ENCODE measurements around the gene FAM83G.
"Not testable (repeated sequence)": the region's sequence is repeated elsewhere in the genome, so short reads cannot be mapped to it uniquely, and the experiment has no call there.

The FAM83G gene

DNA sequence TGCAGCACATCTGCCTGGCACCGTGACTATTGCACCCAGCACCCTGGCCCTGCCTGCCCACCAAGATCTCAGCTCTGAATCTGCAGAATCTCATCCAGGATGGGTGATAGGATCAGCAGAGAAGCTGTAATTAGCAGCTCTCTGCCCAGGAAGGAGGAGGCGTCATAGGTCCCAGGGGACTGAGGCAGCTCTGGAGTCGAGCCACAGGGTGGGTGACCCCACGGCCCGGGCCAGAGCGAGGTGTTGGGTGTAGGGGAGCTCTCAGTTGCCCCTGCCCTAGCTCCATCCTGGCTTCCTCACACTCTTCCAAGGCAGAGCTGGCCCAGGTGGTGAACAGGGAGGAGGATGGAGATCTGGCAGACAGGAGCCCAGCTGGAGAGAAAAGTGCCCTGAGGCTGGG is 18.2 kb upstream of the FAM83G start:
- no peak for DNase-seq (ENCODE audit: low read depth in 2 of 2)

DNA sequence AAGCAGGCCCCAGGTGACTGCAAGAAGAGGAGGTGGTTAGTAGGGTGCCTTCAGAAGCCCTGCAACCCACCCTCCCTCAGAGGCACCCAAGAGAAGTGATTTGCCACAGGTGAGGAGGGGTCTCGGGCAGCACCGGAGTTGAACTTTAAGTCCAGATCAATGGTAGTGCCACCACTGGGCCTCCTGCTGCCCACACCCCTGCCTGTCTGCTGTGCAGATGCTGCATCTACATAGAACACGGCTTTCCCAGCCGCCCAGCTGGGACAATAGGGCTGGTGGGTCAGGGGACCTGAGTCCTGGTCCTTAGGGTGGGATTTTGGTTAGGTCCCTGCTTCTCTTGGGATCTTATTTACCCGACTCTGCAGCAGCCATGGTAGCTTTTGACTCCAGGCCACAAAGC is 17.6 kb upstream of the FAM83G start:
- DNase-seq (ENCODE audit: low read depth in 2 of 2), result no peak

DNA sequence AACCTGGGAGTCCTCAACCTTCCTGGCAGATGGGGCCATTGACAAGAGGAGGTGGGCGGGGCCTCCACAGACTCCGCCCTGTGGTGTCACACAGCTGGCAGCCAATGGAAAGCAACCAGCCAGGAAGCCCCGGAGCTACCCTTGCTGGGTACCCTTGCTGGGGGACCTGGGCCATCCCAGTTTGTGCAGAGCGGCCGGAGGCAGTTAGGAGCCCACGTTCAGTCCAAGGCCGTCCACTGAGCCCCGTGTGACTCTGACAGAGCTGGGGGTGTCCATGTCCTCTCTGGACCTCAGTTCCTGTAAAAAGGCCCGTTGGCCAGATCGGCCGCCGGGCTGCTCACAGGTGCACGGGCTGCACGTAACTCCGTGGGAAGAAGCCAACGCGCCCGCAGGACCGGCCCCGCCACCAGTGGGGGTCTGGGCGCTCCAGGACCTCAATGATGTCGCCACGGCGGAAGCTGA is 17.1 kb upstream of the FAM83G start:
- no peak for DNase-seq (ENCODE audit: low read depth in 2 of 2)

DNA sequence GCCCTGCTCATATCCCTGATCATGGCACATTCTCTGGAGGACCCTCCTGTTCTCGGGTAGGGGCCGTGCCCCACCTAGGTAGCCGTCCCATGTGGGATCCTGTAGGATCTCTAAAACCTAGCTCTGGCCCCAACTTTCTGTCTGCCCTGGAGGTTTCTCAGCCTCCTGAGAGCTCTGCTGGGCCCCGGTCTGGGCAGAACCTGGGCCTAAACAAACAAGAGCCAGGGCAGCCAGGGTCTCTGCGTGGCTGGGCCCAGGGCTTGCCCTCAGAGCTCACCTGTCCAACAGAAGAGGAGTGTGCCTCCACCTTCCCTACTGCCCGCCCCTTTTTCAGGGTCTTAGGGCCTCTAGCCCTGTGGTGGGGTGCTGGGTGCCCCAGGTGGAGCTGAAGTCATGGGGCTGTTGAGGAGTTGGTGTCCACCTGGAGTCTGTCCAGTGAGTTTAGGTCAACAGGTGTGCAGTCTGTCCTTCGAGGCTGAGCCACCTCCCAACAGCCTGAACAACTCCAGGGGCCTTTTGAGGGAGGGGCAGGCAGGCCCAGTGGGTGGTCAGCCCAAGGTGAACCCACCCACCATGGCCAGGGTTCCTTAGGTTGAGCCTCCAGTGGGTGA is 16.6 kb upstream of the FAM83G start:
- not testable (repeated sequence) for DNase-seq (ENCODE audit: low read depth in 2 of 2)

DNA sequence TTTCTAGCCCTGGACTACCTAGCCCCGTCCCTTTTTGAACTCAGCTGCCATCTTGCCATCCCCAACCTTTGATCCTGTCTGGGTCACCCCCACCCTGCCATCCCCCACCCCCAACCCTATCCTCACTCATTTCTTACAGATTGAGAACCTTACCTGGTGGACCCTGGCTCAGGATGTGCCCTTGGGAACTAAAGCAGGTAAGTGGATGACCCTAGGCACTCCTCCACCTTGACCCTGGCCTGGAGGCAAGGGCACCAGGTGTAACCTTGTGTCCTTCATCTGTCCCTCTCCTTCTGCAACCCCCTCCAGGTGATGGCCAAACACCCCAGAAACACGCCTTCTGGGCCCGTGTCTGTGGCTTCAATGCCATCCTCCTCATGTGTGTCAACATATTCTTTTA is 15.5 kb upstream of the FAM83G start:
- DNase-seq (ENCODE audit: low read depth in 2 of 2), result no peak

DNA sequence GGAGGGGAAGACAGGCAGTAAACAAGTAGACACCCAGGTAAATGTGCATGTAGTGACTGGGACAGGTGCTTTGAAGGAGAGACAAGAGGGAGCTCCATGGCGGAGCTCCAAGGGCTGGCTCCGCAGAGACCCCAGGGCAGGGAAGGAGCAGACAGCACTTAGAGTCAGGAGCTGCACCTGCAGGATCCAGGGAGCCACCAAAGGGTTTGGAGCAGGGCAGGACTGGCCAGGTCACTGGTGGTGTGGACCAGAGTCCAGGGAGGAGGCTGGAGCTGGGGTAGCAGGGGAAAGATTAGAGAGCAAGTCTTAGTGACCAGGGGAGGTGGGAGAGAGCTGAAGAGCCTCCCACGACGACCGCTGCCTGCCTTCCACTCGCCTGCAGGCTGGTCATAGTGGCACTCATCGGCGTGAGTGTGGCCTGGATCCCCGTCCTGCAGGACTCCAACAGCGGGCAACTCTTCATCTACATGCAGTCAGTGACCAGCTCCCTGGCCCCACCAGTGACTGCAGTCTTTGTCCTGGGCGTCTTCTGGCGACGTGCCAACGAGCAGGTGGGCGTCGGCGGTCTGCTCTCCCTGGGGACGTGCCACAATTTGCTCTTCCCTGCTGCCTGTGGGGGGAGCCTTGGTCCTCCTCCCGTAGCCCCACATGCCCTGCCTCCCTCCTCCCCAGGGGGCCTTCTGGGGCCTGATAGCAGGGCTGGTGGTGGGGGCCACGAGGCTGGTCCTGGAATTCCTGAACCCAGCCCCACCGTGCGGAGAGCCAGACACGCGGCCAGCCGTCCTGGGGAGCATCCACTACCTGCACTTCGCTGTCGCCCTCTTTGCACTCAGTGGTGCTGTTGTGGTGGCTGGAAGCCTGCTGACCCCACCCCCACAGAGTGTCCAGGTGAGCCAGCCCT is 14.7 kb upstream of the FAM83G start:
- DNase-seq (ENCODE audit: low read depth in 2 of 2), result no peak

DNA sequence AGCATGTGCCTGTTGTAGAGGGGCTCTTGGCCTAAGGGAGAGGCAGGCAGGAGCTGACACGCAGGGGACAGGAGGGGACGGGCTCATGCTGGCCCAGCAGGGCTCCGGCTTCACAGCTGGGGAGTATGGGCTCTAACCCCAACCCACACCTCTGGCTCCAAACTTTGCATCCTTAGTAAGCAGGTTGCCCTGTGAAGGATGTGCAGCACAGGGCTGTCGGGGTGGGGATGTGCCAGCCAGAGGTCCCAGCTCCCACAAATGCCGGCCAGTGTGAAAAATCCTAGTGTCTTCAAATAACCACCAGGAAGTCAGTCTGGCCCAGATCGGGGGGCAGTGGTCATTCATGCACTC is 14.0 kb upstream of the FAM83G start:
- no peak for DNase-seq (ENCODE audit: low read depth in 2 of 2)

DNA sequence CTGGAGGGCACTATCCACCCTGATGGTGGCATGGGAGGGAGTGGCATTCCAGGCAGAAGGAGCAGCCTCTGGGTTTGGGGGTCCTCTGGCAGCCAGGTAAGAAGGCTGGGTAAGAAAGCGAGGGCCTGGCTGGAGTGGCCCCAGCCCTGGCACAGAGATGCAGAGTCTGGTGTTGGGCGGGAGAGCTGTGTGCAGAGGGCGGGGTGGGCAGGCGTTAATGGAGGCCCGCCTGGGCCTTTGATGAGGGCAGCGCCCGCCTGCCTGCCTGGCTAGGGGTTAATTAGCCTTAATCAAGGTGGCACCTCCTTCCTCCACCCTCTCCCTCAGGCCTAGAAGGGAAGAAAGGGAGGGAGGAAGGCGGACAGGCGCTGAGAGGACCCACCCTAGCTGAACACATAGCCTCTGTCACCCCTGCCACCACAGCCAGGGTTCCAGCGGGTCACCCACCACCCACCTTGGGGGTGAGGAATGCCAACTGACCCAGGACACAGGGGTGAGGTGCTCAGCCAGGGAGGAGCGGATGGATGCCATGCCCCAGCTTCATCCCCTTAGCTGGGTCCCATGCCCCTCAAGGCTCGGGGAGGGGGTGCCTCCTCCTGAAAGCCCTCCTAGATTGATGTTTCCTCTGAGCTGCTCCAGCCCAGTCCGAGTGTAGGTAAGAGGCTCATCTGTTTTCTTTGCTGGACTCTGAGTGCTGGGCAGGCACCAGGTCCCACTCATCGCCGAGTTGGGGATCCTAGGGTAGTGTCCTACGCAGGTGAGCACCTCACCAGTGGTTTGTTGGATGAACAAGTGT is 13.4 kb upstream of the FAM83G start:
- no peak for DNase-seq (ENCODE audit: low read depth in 2 of 2)

DNA sequence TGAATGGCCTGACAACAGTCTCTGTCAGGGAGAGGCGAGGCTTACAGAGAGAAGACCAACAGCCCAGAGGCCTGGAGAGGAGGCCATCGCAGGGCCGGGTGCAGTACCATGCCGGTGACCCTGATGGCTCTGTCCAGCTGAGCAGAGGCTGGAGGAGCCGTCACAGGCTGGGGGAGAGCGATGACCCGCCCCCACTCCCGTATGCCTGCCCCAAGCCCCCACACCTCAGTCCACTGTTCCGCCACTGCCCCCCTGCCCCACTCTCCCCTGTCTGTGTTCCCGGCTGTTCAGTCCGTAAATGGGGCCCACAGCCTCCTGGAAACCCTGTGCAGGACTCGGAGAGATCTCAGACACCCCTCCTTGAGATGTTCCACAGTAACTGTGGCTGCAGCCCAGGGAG is 12.8 kb upstream of the FAM83G start:
- no peak for DNase-seq (ENCODE audit: low read depth in 2 of 2)

DNA sequence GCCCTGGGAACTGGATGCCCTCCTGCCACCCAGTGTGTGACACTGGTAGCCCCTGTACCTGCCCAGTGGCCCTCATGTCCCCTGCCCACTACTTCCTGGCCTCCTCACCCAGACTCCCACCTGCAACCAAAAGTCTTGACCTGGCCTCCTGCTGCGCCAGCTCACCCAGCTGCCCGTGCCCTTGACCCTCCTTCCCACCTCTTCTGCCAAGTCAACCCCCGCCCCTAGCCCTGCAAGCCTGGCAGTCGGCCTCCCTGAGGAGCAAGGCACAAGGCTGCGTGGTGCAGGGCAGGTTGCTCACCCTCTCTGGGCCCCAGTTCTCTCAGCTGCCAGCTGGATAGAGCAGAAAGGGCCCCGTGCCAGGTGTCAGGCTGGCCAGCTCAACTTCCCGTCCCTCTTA is 12.3 kb upstream of the FAM83G start:
- DNase-seq (ENCODE audit: low read depth in 2 of 2), result no peak

DNA sequence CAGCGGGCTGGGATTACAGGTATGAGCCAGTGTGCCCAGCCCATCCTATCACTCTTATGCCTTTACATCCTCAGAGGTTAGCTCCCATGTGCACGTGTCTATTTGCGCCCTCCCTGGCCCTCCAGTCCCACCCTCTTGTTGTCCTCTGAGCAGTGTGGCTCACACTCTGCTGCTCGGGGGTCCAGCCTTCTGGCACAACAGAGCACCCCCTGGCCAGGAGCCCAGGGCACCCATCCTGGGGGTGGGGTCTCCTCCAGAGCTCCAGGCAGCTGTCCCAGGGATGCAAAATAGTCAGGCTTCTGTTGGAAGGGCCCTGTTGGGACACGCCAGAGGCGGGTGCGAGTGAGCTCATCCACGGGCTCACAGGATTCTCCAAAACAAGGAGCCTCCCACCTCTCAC is 11.7 kb upstream of the FAM83G start:
- DNase-seq (ENCODE audit: low read depth in 2 of 2), result no peak

DNA sequence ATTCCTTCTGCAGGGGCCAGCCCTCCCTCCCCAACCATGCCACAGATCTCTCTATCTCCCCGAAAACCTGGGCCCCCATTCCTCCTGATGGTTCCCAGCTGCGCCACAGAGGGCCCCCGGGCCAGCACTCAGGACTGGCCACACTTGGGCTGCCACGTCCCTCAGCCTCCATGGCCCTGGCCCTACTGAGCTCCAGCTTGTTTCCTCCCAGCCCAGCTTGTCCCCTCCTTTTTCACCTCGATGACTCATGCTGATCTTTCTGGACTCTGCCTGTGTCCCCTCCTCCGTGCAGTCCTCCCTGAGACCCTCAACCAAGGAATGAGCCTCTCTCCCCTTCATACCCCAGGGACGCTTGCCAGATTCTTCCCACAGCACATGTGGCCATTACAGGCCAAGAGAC is 10.9 kb upstream of the FAM83G start:
- no peak for DNase-seq (ENCODE audit: low read depth in 2 of 2)

DNA sequence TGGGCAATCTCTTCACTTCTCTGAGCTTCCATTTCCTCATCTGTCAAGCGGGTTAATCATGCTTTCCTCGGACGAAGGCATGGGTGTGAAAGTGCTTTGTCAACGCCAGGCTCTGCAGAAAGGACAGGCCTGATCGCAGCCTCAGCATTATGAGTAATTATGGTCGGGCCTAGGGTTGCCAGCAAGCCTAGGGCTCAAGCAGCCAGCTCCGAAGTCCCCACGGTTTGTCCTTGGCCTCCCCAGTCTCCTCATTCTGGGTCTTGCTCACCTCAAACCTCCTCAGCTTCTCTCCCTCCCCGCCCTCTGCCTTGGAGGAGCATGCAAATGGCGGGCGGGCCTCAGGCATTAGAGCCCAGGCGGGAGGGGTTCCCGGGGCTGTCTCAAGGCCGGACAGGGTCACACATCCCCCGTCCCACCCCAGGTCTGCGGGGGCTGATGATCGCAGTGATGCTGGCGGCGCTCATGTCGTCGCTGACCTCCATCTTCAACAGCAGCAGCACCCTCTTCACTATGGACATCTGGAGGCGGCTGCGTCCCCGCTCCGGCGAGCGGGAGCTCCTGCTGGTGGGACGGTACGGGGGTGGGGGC is 10.2 kb upstream of the FAM83G start:
- no peak for DNase-seq (ENCODE audit: low read depth in 2 of 2)

DNA sequence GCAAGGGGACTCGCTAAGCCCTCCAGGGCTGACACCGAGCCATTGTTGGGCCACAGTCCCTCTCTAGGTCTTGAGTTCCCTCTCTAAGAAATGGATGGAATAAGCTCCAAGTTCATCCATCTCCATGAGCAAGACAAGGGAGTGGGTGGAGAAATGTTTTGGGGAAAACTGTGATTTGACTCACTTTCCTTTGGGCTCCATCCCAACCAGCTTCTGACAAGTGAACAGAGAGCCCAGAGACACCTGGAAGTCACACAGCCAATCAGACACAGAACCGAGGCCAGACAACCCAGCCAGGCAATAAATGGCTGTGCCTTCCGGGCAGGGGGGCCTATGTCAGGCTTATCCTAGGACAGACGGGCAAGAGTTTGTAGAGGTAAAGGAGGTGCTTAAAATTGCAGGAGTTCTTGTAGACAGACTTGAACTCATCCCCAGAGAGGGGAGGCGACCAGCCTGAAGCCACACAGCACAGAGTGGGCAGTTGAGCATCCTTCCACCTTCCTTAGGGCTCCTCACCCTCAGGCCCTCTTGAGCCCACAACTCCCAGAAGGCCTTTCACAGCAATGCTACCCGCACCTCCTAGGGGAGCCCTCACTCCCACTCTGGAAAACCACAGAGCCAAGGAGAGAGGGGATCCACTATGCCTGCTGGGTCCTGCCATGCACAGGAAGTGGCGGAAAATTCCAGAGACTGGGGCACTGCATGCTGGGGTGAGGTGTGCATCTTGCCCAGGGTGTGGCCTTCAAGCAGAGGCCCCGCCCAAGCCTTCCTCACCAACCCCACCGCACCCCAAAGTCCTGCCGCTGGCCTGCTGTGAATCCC is 9.5 kb upstream of the FAM83G start:
- DNase-seq (ENCODE audit: low read depth in 2 of 2), result no peak

DNA sequence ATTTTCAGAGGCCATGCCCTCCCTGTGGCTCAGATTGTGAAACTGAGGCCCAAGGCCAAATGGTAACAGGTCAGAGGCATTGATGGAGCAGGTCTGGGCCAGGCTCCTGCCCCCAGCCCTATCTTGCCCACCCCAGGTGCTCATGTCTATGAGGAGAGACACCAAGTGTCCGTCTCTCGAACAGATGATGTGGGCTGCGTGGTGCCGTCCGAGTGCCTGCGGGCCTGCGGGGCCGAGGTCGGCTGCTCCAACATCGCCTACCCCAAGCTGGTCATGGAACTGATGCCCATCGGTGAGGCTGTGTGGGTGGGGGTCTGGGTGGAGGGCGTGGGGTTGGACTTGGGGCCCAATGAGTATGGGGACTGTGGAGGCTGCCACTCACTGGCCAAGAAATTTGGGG is 8.7 kb upstream of the FAM83G start:
- DNase-seq (ENCODE audit: low read depth in 2 of 2), result no peak

DNA sequence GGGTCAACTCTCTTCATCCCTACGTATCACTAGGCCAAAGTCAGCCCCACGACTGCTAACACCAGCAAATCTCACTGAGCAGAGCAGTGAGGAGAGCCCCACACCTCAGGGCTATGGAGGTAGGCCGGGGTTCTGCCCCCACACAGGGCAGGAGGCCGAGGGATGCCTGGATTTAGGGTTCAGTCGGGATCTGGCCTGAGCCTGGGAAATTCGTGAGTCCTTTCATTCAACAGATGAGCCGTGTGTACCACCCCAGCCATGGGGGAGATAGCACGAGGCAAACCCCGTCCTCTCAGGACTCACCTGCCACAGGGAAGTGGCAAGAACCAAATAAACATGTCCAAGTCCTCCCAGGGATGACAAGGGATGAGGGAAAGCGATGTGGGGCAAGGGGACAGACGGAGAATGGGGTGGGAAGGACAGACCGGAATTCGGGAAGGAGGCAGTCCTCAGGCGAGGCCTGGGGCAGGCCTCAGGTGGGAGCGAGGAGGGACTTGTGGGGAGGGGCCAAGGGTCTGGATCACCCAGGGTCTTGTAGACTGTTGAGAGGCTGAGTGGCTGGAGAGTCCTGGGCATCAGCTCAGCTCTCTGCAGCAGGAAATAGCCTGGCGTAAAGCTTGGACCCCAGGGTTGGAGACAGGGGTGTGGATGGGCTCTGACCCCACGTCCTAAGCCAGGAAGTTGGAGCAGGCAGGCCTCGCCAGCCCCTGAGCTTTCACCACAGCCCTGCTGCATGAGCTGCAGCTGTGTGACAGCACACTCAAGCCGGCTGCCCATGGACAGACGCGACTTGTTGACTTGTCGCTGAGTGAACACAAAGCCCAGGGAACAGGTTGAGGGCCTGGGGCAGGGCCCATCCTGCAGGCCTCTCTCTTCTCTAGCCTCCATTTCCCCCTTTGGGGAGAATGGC is 7.9 kb upstream of the FAM83G start:
- no peak for DNase-seq (ENCODE audit: low read depth in 2 of 2)

DNA sequence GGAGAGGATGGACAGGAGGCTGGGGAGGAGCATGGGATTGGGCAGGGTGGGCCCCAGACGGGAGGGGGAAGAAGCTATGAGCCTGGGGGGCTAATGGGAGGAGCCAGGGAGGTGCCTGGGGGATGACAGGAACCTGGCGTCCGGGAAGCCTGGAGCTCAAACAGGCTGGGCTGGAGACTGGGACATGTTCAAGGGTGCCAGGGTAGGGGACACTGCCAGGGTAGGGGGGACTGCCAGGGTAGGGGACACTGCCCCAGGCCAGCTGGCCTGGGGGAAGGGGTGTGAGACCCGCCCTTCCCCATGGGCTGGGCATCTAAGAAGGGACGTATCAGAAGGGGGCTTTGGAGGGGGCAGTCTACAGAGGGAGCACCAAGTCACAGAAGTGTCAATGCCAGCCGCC is 7.0 kb upstream of the FAM83G start:
- no peak for DNase-seq (ENCODE audit: low read depth in 2 of 2)

DNA sequence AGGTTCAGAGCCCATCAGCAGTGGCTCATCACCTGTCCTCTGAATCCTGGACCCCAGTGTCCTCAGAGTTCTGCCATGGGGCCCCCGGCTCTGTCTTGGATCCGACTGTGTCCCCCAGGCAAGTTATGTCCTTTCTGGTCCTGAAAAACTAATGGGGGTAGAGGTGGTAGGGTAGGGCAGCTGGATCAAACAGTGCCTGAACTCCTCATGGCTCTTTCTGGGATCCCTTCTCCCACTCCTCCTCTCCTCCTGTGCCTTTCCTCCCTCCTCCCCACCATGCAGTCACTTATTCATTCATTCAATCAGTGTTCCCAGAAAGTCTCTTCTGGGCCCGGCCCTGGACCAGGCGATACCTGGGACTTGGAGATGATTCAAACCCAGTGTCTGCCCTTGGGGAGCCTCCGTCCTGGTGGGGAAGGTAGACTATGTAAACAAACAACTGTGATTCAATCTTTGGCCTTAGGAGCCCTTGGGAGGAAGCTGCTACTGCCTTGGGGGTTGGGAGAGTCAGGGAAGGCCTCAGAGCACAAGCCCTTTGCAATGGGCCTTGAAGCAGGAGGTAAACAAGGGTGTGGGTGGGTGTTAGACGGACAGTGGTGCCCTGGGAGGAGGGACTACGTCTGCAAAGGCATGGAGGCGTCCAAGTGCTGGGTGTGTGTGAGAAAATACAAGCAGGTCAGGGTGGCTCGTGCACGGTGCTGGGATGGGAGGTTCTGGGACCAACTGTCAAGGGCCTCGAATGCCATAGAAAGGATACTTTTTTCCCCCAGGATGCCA is 6.4 kb upstream of the FAM83G start:
- no peak for DNase-seq (ENCODE audit: low read depth in 2 of 2)

DNA sequence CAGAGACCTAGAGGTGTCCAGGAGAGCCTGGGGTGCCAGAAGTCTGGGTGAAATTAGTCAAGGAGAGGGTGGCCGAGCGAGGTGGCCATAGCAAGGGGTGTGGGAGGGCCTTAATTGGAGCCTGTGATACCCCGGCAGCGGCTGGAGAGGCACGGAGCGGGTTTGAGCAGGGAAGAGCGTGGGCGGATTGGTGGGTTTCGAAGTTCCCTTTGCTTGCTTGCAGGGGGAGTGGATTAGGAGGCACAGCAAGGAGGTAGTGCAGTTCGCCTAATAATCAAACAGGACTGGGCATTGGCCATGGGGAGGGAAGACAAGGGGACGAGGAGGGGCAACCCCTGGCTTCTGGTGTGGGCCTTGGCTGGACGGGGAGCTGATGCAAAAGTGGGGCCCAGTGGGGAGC is 5.4 kb upstream of the FAM83G start:
- no peak for DNase-seq (ENCODE audit: low read depth in 2 of 2)

DNA sequence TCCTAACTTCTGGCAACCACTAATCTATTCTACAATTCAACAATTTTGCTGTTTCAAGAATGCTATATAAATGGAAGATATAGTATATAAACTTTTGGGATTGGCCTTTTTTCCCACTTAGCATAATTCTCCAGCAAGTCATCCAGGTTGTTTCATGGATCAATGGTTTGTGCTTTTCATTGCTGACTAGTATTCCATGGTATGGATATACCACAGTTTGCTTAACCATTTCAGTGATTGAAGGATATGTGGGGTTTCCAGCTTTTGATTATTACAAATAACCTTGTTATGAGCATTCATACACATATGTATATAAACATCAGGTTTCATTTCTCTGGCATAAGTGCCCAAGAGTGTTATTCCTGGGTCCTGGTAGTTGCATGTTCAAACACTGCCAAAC is 2.1 kb upstream of the FAM83G start:
- DNase-seq (ENCODE audit: low read depth in 2 of 2), result no peak

All from stimulated activated CD8-positive, alpha-beta memory T cell treated with anti-CD3 and anti-CD28 coated beads, Interleukin-7, amount 100 ng/mL, for 4 hours (primary cell).